K562 (cell line): ENCODE measurements around the gene TMEM45A. TPM values are rescaled to one million over a fixed set of nuclear protein-coding genes. Genes with fewer than 3 reads are reported as not detected.

Source experiments
- ARID1B ChIP-seq: fragments of 450-650 bp; IDR thresholded peaks from 2 replicates; pipeline ENCODE4 v1.6.1; 2016; ENCODE audit warnings: antibody characterized with exemption, mild to moderate bottlenecking, inconsistent platforms
- ATF7 ChIP-seq: fragments of 450-650 bp; IDR thresholded peaks from 2 replicates; pipeline ENCODE4 v1.7.1; 2014; ENCODE audit warnings: mild to moderate bottlenecking, moderate library complexity
- BRCA1 ChIP-seq, 2 experiments: fragments of 450-650 bp in 1 of 2; sonication (generic) in 1 of 2; formaldehyde crosslinking in 1 of 2; IDR thresholded peaks; 2 replicates each; pipeline versions ENCODE4 v1.5.0 to v1.6.1; 2017 to 2020; ENCODE audit warnings: mild to moderate bottlenecking in 1 of 2, missing genetic modification reagents in 1 of 2
- CHD1 ChIP-seq: fragments of 200-600 bp; sonication (generic); IDR thresholded peaks from one replicate; pipeline ENCODE4 v1.6.1; 2012; ENCODE audit warnings: mild to moderate bottlenecking, moderate library complexity, low read length, inconsistent platforms
- ETV6 ChIP-seq, 3 experiments: fragments of 150-350 bp in 1 of 3; sonication (generic) in 1 of 3; formaldehyde crosslinking in 1 of 3; IDR thresholded peaks; 2 replicates each; pipeline versions ENCODE4 v1.6.1 to v1.8.0; 2014 to 2022; ENCODE audit warnings: borderline replicate concordance in 2 of 3, low read depth in 2 of 3, antibody characterized with exemption in 1 of 3, low read length in 1 of 3, mild to moderate bottlenecking in 1 of 3, missing genetic modification reagents in 1 of 3
- TGIF2 ChIP-seq: sonication (generic); formaldehyde crosslinking; IDR thresholded peaks from 2 replicates; pipeline ENCODE4 v1.8.1; 2022; ENCODE audit warnings: mild to moderate bottlenecking, missing genetic modification reagents, moderate library complexity
- ZNF778 ChIP-seq: fragments of 450-650 bp; formaldehyde crosslinking; IDR thresholded peaks from 2 replicates; pipeline ENCODE4 v1.4.0; 2020; ENCODE audit warnings: mild to moderate bottlenecking, moderate library complexity
- polyA plus RNA-seq, 8 experiments: library from polyadenylated mRNA; depleted of rRNA in 4 of 8; stranded (reverse) in 5 of 8; unstranded in 3 of 8; fragments of >200 nt; fragmentation: Nextera tagmentation in 2 of 8; fragmentation: Illumina TruSeq in 1 of 8; extraction: Ambion mirVana in 2 of 8; extraction: Trizol in 1 of 8; gene quantifications; 2 replicates each; pipeline versions ENCODE4 v1.2.1 to v1.2.3, GENCODE V29; 2011 to 2014; ENCODE audit warnings: inconsistent platforms in 1 of 8, missing spikeins in 1 of 8
- total RNA-seq, 7 experiments: library from RNA; depleted of rRNA in 6 of 7; stranded (reverse); fragments of >200 nt in 6 of 7; fragmentation: Illumina TruSeq in 2 of 7; extraction: Trizol in 2 of 7; gene quantifications; 2 replicates each; pipeline versions ENCODE4 v1.2.1 to v1.2.3, GENCODE V29; 2011 to 2021; ENCODE audit warnings: low replicate concordance in 1 of 7
- TF ChIP-seq, protein P1 (sequence below): fragments of 450-650 bp; IDR thresholded peaks from 2 replicates; pipeline ENCODE4 v1.7.0; 2016; ENCODE audit warnings: borderline replicate concordance
- TF ChIP-seq, protein P2 (sequence below): fragments of 450-650 bp; IDR thresholded peaks from 2 replicates; pipeline ENCODE4 v1.6.1; 2018; ENCODE audit not compliant: partially characterized antibody
- TF ChIP-seq, protein P3 (sequence below): fragments of 250-450 bp; sonication (Bioruptor Pico); IDR thresholded peaks from 2 replicates; pipeline ENCODE4 v1.5.0; 2021; ENCODE audit warnings: mild to moderate bottlenecking, moderate library complexity

Gene TMEM45A
- total and polyA plus RNA-seq, 9 of the 15 experiments (the other 6 are each of a cell fraction or from before 2014, with no cell fraction given), result 0.41 to 4.1 (median 0.95) TPM

DNA sequence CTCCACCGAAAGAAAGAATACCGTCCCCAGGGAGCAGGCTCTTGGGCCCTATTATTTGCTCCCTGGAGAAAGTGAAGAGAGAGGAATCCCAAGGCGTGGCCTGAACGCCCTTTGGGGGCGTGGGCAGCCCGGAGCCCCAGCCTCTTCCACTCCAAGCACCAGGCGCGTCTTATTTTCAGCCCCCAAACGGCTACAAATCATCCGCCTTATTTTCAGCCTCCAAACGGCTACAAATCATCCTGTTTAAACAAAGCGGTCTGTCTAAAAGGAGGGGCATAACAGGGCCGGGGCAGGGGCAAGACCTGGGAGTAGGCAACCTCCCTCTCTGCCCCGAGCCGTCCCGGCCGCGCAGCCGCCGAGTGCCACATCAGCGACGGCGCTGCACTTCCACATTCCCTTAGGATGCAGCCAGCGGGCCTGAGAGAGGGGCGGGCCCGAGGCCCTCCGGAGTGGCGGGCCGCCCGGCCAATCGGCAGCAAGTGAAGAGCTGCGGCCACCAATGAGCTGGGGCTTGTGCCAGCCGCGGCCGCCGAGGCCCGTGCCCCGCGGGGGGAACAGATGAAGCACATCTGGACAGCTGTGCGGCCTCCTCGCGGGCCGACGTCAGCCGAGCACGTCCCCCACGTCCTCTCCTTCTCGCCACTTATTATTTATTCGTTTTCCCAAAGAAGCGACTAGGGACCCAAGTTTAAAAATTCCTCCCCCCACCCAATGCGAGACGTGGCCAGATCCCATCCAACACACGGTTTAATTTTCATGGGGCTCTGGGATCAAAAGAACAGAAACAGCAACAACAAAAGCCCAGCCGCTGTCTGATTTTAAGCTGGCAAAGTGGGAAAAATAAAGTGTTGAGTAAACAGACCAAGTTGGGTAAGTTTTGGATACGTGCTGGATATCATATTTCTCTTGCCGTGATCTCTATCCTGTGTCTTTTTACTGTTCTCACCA, at the start of gene TMEM45A (continued):
- TF ChIP-seq, protein P1, sequence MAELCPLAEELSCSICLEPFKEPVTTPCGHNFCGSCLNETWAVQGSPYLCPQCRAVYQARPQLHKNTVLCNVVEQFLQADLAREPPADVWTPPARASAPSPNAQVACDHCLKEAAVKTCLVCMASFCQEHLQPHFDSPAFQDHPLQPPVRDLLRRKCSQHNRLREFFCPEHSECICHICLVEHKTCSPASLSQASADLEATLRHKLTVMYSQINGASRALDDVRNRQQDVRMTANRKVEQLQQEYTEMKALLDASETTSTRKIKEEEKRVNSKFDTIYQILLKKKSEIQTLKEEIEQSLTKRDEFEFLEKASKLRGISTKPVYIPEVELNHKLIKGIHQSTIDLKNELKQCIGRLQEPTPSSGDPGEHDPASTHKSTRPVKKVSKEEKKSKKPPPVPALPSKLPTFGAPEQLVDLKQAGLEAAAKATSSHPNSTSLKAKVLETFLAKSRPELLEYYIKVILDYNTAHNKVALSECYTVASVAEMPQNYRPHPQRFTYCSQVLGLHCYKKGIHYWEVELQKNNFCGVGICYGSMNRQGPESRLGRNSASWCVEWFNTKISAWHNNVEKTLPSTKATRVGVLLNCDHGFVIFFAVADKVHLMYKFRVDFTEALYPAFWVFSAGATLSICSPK, result no peak
- TF ChIP-seq, protein P2, sequence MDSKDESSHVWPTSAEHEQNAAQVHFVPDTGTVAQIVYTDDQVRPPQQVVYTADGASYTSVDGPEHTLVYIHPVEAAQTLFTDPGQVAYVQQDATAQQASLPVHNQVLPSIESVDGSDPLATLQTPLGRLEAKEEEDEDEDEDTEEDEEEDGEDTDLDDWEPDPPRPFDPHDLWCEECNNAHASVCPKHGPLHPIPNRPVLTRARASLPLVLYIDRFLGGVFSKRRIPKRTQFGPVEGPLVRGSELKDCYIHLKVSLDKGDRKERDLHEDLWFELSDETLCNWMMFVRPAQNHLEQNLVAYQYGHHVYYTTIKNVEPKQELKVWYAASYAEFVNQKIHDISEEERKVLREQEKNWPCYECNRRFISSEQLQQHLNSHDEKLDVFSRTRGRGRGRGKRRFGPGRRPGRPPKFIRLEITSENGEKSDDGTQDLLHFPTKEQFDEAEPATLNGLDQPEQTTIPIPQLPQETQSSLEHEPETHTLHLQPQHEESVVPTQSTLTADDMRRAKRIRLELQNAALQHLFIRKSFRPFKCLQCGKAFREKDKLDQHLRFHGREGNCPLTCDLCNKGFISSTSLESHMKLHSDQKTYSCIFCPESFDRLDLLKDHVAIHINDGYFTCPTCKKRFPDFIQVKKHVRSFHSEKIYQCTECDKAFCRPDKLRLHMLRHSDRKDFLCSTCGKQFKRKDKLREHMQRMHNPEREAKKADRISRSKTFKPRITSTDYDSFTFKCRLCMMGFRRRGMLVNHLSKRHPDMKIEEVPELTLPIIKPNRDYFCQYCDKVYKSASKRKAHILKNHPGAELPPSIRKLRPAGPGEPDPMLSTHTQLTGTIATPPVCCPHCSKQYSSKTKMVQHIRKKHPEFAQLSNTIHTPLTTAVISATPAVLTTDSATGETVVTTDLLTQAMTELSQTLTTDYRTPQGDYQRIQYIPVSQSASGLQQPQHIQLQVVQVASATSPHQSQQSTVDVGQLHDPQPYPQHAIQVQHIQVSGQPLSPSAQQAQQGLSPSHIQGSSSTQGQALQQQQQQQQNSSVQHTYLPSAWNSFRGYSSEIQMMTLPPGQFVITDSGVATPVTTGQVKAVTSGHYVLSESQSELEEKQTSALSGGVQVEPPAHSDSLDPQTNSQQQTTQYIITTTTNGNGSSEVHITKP, result peak; percentile 64
- TF ChIP-seq TGIF2 (no peak), CHD1 (no peak), ZNF778 (CRISPR knock-in tag) (no peak), BRCA1 (IDR thresholded peaks at IDR 0.05) (no peak), BRCA1 (CRISPR knock-in tag; IDR thresholded peaks at IDR 0.05) (no peak), ETV6 (IDR thresholded peaks at IDR 0.05; ENCODE audit: borderline replicate concordance in 1 of 2, low read depth in 2 of 2, low read length in 1 of 2) (no peak), ETV6 (CRISPR knock-in tag; IDR thresholded peaks at IDR 0.05; ENCODE audit: borderline replicate concordance) (no peak), ARID1B (no peak), ATF7 (peak; percentile 57; the same call in 1 of the 2 replicates)
- TF ChIP-seq, protein P3, sequence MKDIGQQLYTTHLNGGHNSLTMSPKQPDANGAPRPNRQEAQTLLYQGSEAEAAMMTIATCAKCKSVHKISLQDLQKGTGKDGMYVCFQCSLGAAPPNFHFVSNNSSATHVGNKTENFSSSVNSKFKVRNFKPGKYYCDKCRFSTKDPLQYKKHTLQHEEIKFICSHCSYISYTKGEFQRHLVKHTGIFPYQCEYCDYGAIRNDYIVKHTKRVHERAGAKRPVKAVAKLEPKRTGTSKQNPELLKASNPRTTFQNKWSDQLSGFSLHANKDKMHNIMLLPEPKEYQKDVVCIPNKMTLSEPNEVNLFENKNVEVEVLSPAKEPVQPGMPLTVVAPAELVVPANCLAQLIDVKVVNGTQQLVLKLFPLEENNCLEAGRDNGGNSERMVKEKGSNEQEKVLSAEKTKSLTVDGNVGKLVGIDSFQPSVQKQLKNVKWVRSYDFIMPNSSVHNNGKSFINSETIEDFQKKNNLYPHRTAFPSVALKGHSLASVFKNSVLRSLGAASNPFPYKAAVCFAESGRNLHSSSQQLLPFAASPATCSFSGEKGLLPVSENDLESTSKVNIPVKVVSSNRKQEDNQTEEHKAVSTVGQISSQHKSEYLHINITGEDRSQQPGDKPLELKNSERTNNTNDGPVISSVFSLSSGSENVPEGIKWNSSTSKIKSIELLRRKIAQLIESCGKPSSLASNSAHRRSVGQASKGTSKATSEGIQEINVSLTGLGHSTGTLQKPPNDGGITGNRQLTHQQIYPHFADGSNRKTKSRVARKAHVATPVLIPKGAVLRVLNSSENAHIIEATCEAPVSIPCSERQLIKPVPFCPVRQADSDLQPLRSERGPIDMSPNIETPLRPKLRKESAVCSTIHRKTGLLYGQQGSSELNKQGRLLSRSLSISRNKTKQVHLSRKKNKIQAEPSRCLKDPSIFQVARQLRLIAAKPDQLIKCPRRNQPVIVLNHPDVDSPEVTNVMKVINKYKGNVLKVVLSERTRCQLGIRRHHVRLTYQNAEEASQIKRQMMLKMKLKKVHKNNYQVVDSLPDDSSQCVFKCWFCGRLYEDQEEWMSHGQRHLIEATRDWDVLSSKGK, result no peak
